ENCODE measurements around the gene ABCA4. TPM values are rescaled to one million over a fixed set of nuclear protein-coding genes. Genes with fewer than 3 reads are reported as not detected.

The ABCA4 gene
- total RNA-seq, 2 experiments from 2014 or later = 0.10 to 0.14 TPM

GRCh38 chr1:94119796-94120569, 965 bp downstream of the ABCA4 start:
- DNase-seq = no peak
- Mint-ChIP-seq H3K27me3 (ENCODE audit: low read depth) (peaks cover 3% of the 10 kb centered on the region), H3K36me3 (ENCODE audit: low read depth) (no peaks in the 10 kb centered on the region), H3K27ac (no peak overlapping the region), H3K9me3 (no peaks in the 10 kb centered on the region), H3K4me1 (ENCODE audit: low read depth) (no peaks in the 10 kb centered on the region), H3K4me3 (no peak overlapping the region)
- CTCF ChIA-PET = no interaction called here
- intact Hi-C loops (cut with micrococcal nuclease) = no loop called here

GRCh38 chr1:94119306-94119705, 1.6 kb downstream of the ABCA4 start:
- H3K4me3 Mint-ChIP-seq = no peak overlapping the region
- H3K27me3 Mint-ChIP-seq (ENCODE audit: low read depth) = peaks cover 3% of the 10 kb centered on the region
- no peaks in the 10 kb centered on the region for H3K9me3 Mint-ChIP-seq
- intact Hi-C loops (cut with micrococcal nuclease) = no loop called here
- H3K36me3 Mint-ChIP-seq (ENCODE audit: low read depth) = no peaks in the 10 kb centered on the region
- CTCF ChIA-PET = no interaction called here
- no peaks in the 10 kb centered on the region for H3K4me1 Mint-ChIP-seq (ENCODE audit: low read depth)
- DNase-seq = no peak
- H3K27ac Mint-ChIP-seq = no peak overlapping the region

- no peaks in the 10 kb centered on the region for H3K36me3 Mint-ChIP-seq (ENCODE audit: low read depth)
- H3K4me3 Mint-ChIP-seq = no peak overlapping the region
- no peak overlapping the region for H3K27ac Mint-ChIP-seq
- no peaks in the 10 kb centered on the region for H3K9me3 Mint-ChIP-seq
- intact Hi-C loops (cut with micrococcal nuclease) = no loop called here
- peaks cover 3% of the 10 kb centered on the region for H3K27me3 Mint-ChIP-seq (ENCODE audit: low read depth)
- no peaks in the 10 kb centered on the region for H3K4me1 Mint-ChIP-seq (ENCODE audit: low read depth)
- DNase-seq = no peak
- CTCF ChIA-PET = no interaction called here
Observed at GRCh38 chr1:94118471-94118870, 2.5 kb downstream of the ABCA4 start.

- Mint-ChIP-seq H3K4me1 (ENCODE audit: low read depth) (no peaks in the 10 kb centered on the region), H3K36me3 (ENCODE audit: low read depth) (no peaks in the 10 kb centered on the region), H3K27ac (no peak overlapping the region), H3K4me3 (no peak overlapping the region), H3K9me3 (no peaks in the 10 kb centered on the region), H3K27me3 (ENCODE audit: low read depth) (peaks cover 3% of the 10 kb centered on the region)
- CTCF ChIA-PET = no interaction called here
- intact Hi-C loops (cut with micrococcal nuclease) = no loop called here
- no peak for DNase-seq
Observed at GRCh38 chr1:94118013-94118412, 2.9 kb downstream of the ABCA4 start.

- H3K4me3 Mint-ChIP-seq = no peak overlapping the region
- intact Hi-C loops (cut with micrococcal nuclease) = no loop called here
- DNase-seq = no peak
- CTCF ChIA-PET = no interaction called here
- H3K36me3 Mint-ChIP-seq (ENCODE audit: low read depth) = no peaks in the 10 kb centered on the region
- no peak overlapping the region for H3K27ac Mint-ChIP-seq
- no peaks in the 10 kb centered on the region for H3K4me1 Mint-ChIP-seq (ENCODE audit: low read depth)
- no peaks in the 10 kb centered on the region for H3K9me3 Mint-ChIP-seq
- H3K27me3 Mint-ChIP-seq (ENCODE audit: low read depth) = peaks cover 3% of the 10 kb centered on the region
Observed at GRCh38 chr1:94117259-94117851, 3.6 kb downstream of the ABCA4 start.

GRCh38 chr1:94115900-94116436, 5.0 kb downstream of the ABCA4 start:
- Mint-ChIP-seq H3K27ac (no peak overlapping the region), H3K36me3 (ENCODE audit: low read depth) (no peaks in the 10 kb centered on the region), H3K4me3 (no peak overlapping the region), H3K27me3 (ENCODE audit: low read depth) (peaks cover 3% of the 10 kb centered on the region), H3K4me1 (ENCODE audit: low read depth) (no peaks in the 10 kb centered on the region), H3K9me3 (no peaks in the 10 kb centered on the region)
- CTCF ChIA-PET = interaction anchor here (1.0 kb wide), 1 partner anchor 34 kb away, joined by 4 read pairs; no protein-coding TSS in a partner anchor
- no peak for DNase-seq
- intact Hi-C loops (cut with micrococcal nuclease) = no loop called here

- Mint-ChIP-seq H3K9me3 (no peaks in the 10 kb centered on the region), H3K27me3 (ENCODE audit: low read depth) (peaks cover 3% of the 10 kb centered on the region), H3K4me3 (no peak overlapping the region), H3K27ac (no peak overlapping the region), H3K36me3 (ENCODE audit: low read depth) (no peaks in the 10 kb centered on the region), H3K4me1 (ENCODE audit: low read depth) (no peaks in the 10 kb centered on the region)
- no peak for DNase-seq
- intact Hi-C loops (cut with micrococcal nuclease) = no loop called here
- CTCF ChIA-PET = interaction anchor here (1.0 kb wide), 1 partner anchor 35 kb away, joined by 4 read pairs; no protein-coding TSS in a partner anchor
Observed at GRCh38 chr1:94115254-94115899, 5.6 kb downstream of the ABCA4 start.

GRCh38 chr1:94113589-94114226, 7.2 kb downstream of the ABCA4 start:
- no peaks in the 10 kb centered on the region for H3K36me3 Mint-ChIP-seq (ENCODE audit: low read depth)
- H3K27me3 Mint-ChIP-seq (ENCODE audit: low read depth) = peaks cover 3% of the 10 kb centered on the region
- DNase-seq = no peak
- intact Hi-C loops (cut with micrococcal nuclease) = no loop called here
- no peaks in the 10 kb centered on the region for H3K4me1 Mint-ChIP-seq (ENCODE audit: low read depth)
- CTCF ChIA-PET = no interaction called here
- no peaks in the 10 kb centered on the region for H3K9me3 Mint-ChIP-seq
- no peak overlapping the region for H3K4me3 Mint-ChIP-seq
- H3K27ac Mint-ChIP-seq = no peak overlapping the region

- H3K4me3 Mint-ChIP-seq = no peak overlapping the region
- no peaks in the 10 kb centered on the region for H3K4me1 Mint-ChIP-seq (ENCODE audit: low read depth)
- CTCF ChIA-PET = no interaction called here
- no peak overlapping the region for H3K27ac Mint-ChIP-seq
- no peaks in the 10 kb centered on the region for H3K36me3 Mint-ChIP-seq (ENCODE audit: low read depth)
- H3K9me3 Mint-ChIP-seq = no peaks in the 10 kb centered on the region
- peaks cover 10% of the 10 kb centered on the region for H3K27me3 Mint-ChIP-seq (ENCODE audit: low read depth)
- intact Hi-C loops (cut with micrococcal nuclease) = no loop called here
- DNase-seq = no peak
Observed at GRCh38 chr1:94111879-94112278, 9.1 kb downstream of the ABCA4 start.

GRCh38 chr1:94110946-94111740, 9.8 kb downstream of the ABCA4 start:
- intact Hi-C loops (cut with micrococcal nuclease) = no loop called here
- CTCF ChIA-PET = no interaction called here
- no peaks in the 10 kb centered on the region for H3K36me3 Mint-ChIP-seq (ENCODE audit: low read depth)
- H3K4me3 Mint-ChIP-seq = no peak overlapping the region
- H3K27ac Mint-ChIP-seq = no peak overlapping the region
- H3K4me1 Mint-ChIP-seq (ENCODE audit: low read depth) = no peaks in the 10 kb centered on the region
- peaks cover 11% of the 10 kb centered on the region for H3K27me3 Mint-ChIP-seq (ENCODE audit: low read depth)
- no peaks in the 10 kb centered on the region for H3K9me3 Mint-ChIP-seq
- DNase-seq = no peak

GRCh38 chr1:94110021-94110761, 10.8 kb downstream of the ABCA4 start:
- CTCF ChIA-PET = interaction anchor here (0.9 kb wide), 1 partner anchor 71 kb away, joined by 5 read pairs; no protein-coding TSS in a partner anchor
- H3K27ac Mint-ChIP-seq = no peak overlapping the region
- no peaks in the 10 kb centered on the region for H3K36me3 Mint-ChIP-seq (ENCODE audit: low read depth)
- H3K4me3 Mint-ChIP-seq = no peak overlapping the region
- intact Hi-C loops (cut with micrococcal nuclease) = no loop called here
- no peaks in the 10 kb centered on the region for H3K9me3 Mint-ChIP-seq
- H3K27me3 Mint-ChIP-seq (ENCODE audit: low read depth) = peaks cover 14% of the 10 kb centered on the region
- H3K4me1 Mint-ChIP-seq (ENCODE audit: low read depth) = no peaks in the 10 kb centered on the region
- DNase-seq = no peak
